Activated naive CD8-positive, alpha-beta T cell treated with anti-CD3 and anti-CD28 coated beads, Interleukin-2, amount 50 U/mL, for 24 hours (primary cell): Measurements from ENCODE around the gene ELOB.

ENCODE experiments used
- ATAC-seq: fragments of 150-1000 bp; cut with Tn5 transposase; one replicate; pipeline ENCODE4 v1.10.0; 2021
- DNase-seq: peaks from one replicate; pipeline ENCODE4 v3.0.0; 2021
- H3K27ac Mint-ChIP-seq: one replicate; pipeline ENCODE4 v1.8.0; 2021; ENCODE audit warnings: mild to moderate bottlenecking, mixed read lengths
- H3K27me3 Mint-ChIP-seq: one replicate; pipeline ENCODE4 v1.8.0; 2021; ENCODE audit warnings: mixed read lengths
- H3K36me3 Mint-ChIP-seq: one replicate; pipeline ENCODE4 v1.8.0; 2021; ENCODE audit warnings: low read depth, mixed read lengths
- H3K4me1 Mint-ChIP-seq: one replicate; pipeline ENCODE4 v1.8.0; 2021; ENCODE audit warnings: mixed read lengths
- H3K4me3 Mint-ChIP-seq: one replicate; pipeline ENCODE4 v1.8.0; 2021; ENCODE audit warnings: mild to moderate bottlenecking, moderate library complexity, mixed read lengths
- H3K9me3 Mint-ChIP-seq: one replicate; pipeline ENCODE4 v1.8.0; 2021; ENCODE audit warnings: mixed read lengths

The ELOB gene

GRCh38 chr16:2777231-2777902 lies at the start of gene ELOB:
ELOB (minus strand) TSS chr16:2777280; CDS start chr16:2777239, 41 bp downstream.
- H3K9me3 Mint-ChIP-seq = no peaks in the 10 kb centered on the region
- peaks cover 17% of the 10 kb centered on the region for H3K36me3 Mint-ChIP-seq
- peak; percentile 90 for ATAC-seq
- no peaks in the 10 kb centered on the region for H3K27me3 Mint-ChIP-seq
- H3K4me3 Mint-ChIP-seq = peak within 1 kb of the TSS; percentile 96
- peak within 1 kb of the TSS; percentile 94 for H3K27ac Mint-ChIP-seq
- H3K4me1 Mint-ChIP-seq = peaks cover 28% of the 10 kb centered on the region
- peak; percentile 92 for DNase-seq

GRCh38 chr16:2825906-2826305 lies 48.8 kb upstream of the ELOB start:
- no peak for ATAC-seq
- no peak overlapping the region for H3K27ac Mint-ChIP-seq
- no peak overlapping the region for H3K4me3 Mint-ChIP-seq
- no peaks in the 10 kb centered on the region for H3K27me3 Mint-ChIP-seq
- no peaks in the 10 kb centered on the region for H3K9me3 Mint-ChIP-seq
- no peak for DNase-seq
- H3K36me3 Mint-ChIP-seq = no peaks in the 10 kb centered on the region
- no peaks in the 10 kb centered on the region for H3K4me1 Mint-ChIP-seq

GRCh38 chr16:2825049-2825742 lies 48.1 kb upstream of the ELOB start:
- H3K36me3 Mint-ChIP-seq = no peaks in the 10 kb centered on the region
- H3K9me3 Mint-ChIP-seq = no peaks in the 10 kb centered on the region
- no peaks in the 10 kb centered on the region for H3K27me3 Mint-ChIP-seq
- ATAC-seq (no peak), DNase-seq (no peak)
- H3K4me1 Mint-ChIP-seq = no peaks in the 10 kb centered on the region
- no peak overlapping the region for H3K4me3 Mint-ChIP-seq
- no peak overlapping the region for H3K27ac Mint-ChIP-seq

- Mint-ChIP-seq H3K9me3 (no peaks in the 10 kb centered on the region), H3K4me1 (no peaks in the 10 kb centered on the region), H3K27ac (no peak overlapping the region), H3K27me3 (no peaks in the 10 kb centered on the region), H3K4me3 (no peak overlapping the region), H3K36me3 (no peaks in the 10 kb centered on the region)
- ATAC-seq = no peak
- no peak for DNase-seq
Measured at GRCh38 chr16:2824626-2825025, 47.5 kb upstream of the ELOB start.

GRCh38 chr16:2822496-2822895 lies 45.4 kb upstream of the ELOB start:
- no peaks in the 10 kb centered on the region for H3K36me3 Mint-ChIP-seq
- H3K27me3 Mint-ChIP-seq = no peaks in the 10 kb centered on the region
- no peaks in the 10 kb centered on the region for H3K4me1 Mint-ChIP-seq
- DNase-seq = no peak
- ATAC-seq = no peak
- H3K27ac Mint-ChIP-seq = no peak overlapping the region
- H3K4me3 Mint-ChIP-seq = no peak overlapping the region
- H3K9me3 Mint-ChIP-seq = no peaks in the 10 kb centered on the region

- ATAC-seq (no peak), DNase-seq (no peak)
- Mint-ChIP-seq H3K4me1 (no peaks in the 10 kb centered on the region), H3K36me3 (no peaks in the 10 kb centered on the region), H3K4me3 (no peak overlapping the region), H3K27me3 (no peaks in the 10 kb centered on the region), H3K9me3 (no peaks in the 10 kb centered on the region), H3K27ac (no peak overlapping the region)
Measured at GRCh38 chr16:2822158-2822495, 45.0 kb upstream of the ELOB start.

GRCh38 chr16:2821487-2822157 lies 44.5 kb upstream of the ELOB start:
- no peak overlapping the region for H3K4me3 Mint-ChIP-seq
- no peaks in the 10 kb centered on the region for H3K9me3 Mint-ChIP-seq
- H3K36me3 Mint-ChIP-seq = no peaks in the 10 kb centered on the region
- H3K27ac Mint-ChIP-seq = no peak overlapping the region
- no peaks in the 10 kb centered on the region for H3K27me3 Mint-ChIP-seq
- no peak for ATAC-seq
- no peak for DNase-seq
- H3K4me1 Mint-ChIP-seq = no peaks in the 10 kb centered on the region

- H3K27me3 Mint-ChIP-seq = no peaks in the 10 kb centered on the region
- no peaks in the 10 kb centered on the region for H3K9me3 Mint-ChIP-seq
- DNase-seq (no peak), ATAC-seq (no peak)
- no peak overlapping the region for H3K4me3 Mint-ChIP-seq
- H3K27ac Mint-ChIP-seq = no peak overlapping the region
- H3K36me3 Mint-ChIP-seq = no peaks in the 10 kb centered on the region
- H3K4me1 Mint-ChIP-seq = no peaks in the 10 kb centered on the region
Measured at GRCh38 chr16:2820836-2821486, 43.9 kb upstream of the ELOB start.

- Mint-ChIP-seq H3K9me3 (no peaks in the 10 kb centered on the region), H3K27ac (no peak overlapping the region), H3K4me1 (no peaks in the 10 kb centered on the region), H3K36me3 (no peaks in the 10 kb centered on the region), H3K4me3 (no peak overlapping the region), H3K27me3 (no peaks in the 10 kb centered on the region)
- ATAC-seq (no peak), DNase-seq (no peak)
Measured at GRCh38 chr16:2819939-2820835, 43.1 kb upstream of the ELOB start.

GRCh38 chr16:2819179-2819938 lies 42.3 kb upstream of the ELOB start:
- ATAC-seq (no peak), DNase-seq (no peak)
- Mint-ChIP-seq H3K36me3 (no peaks in the 10 kb centered on the region), H3K4me3 (no peak overlapping the region), H3K27ac (no peak overlapping the region), H3K9me3 (no peaks in the 10 kb centered on the region), H3K27me3 (no peaks in the 10 kb centered on the region), H3K4me1 (no peaks in the 10 kb centered on the region)

- Mint-ChIP-seq H3K4me1 (no peaks in the 10 kb centered on the region), H3K27me3 (no peaks in the 10 kb centered on the region), H3K4me3 (peak overlapping the region; percentile 46), H3K36me3 (no peaks in the 10 kb centered on the region), H3K27ac (peak overlapping the region; percentile 53), H3K9me3 (no peaks in the 10 kb centered on the region)
- ATAC-seq (no peak), DNase-seq (no peak)
Measured at GRCh38 chr16:2818272-2818876, 41.3 kb upstream of the ELOB start.

GRCh38 chr16:2817340-2818271 lies 40.5 kb upstream of the ELOB start:
- H3K4me1 Mint-ChIP-seq = no peaks in the 10 kb centered on the region
- no peak overlapping the region for H3K27ac Mint-ChIP-seq
- no peak for DNase-seq
- no peaks in the 10 kb centered on the region for H3K9me3 Mint-ChIP-seq
- ATAC-seq = no peak
- no peaks in the 10 kb centered on the region for H3K36me3 Mint-ChIP-seq
- peak overlapping the region; percentile 52 for H3K4me3 Mint-ChIP-seq
- peaks cover 1% of the 10 kb centered on the region for H3K27me3 Mint-ChIP-seq
